Stomach smooth muscle (tissue), 2 donors: Measurements from ENCODE around the gene ATF7.
"Not testable (repeated sequence)": the region's sequence is repeated elsewhere in the genome, so short reads cannot be mapped to it uniquely, and the experiment has no call there.

Source experiments
- H3K27ac ChIP-seq: one replicate; pipeline ENCODE4 v1.7.0; 2013; ENCODE audit warnings: mild to moderate bottlenecking, low read length, inconsistent platforms
- H3K27me3 ChIP-seq, 2 donors: one replicate each; pipeline ENCODE4 v1.7.0; 2013; ENCODE audit warnings: low read length in 2 of 2; ENCODE audit not compliant: insufficient read depth in 2 of 2, control insufficient read depth in 1 of 2
- H3K36me3 ChIP-seq, 2 donors: one replicate each; pipeline ENCODE4 v1.7.0; 2013; ENCODE audit warnings: low read length in 2 of 2; ENCODE audit not compliant: control insufficient read depth in 2 of 2, insufficient read depth in 2 of 2
- H3K4me1 ChIP-seq: one replicate; pipeline ENCODE4 v1.7.0; 2013; ENCODE audit warnings: low read length; ENCODE audit not compliant: control insufficient read depth, insufficient read depth
- H3K4me3 ChIP-seq, 2 donors: one replicate each; pipeline ENCODE4 v1.7.0; 2013; ENCODE audit warnings: low read length in 2 of 2
- H3K9ac ChIP-seq, 2 donors: one replicate each; pipeline ENCODE4 v1.7.0; 2013; ENCODE audit warnings: low read length in 2 of 2, mild to moderate bottlenecking in 1 of 2
- H3K9me3 ChIP-seq, 2 donors: one replicate each; pipeline ENCODE4 v1.7.0; 2013; ENCODE audit warnings: low read length in 2 of 2; ENCODE audit not compliant: control insufficient read depth in 2 of 2
- donor health status: healthy.
- donor health status: Pancreatic carcinoma.

The ATF7 gene

GRCh38 chr12:53483979-53484377, 142.2 kb downstream of the ATF7 start:
- Histone ChIP-seq H3K27me3 (no peaks in the 10 kb centered on the region), H3K36me3 (peaks cover 45 to 68% of the 10 kb centered on the region in 2 donors), H3K9ac (no peak overlapping the region), H3K4me1 (no peaks in the 10 kb centered on the region), H3K9me3 (no peaks in the 10 kb centered on the region), H3K4me3 (no peak overlapping the region), H3K27ac (no peak overlapping the region)

DNA sequence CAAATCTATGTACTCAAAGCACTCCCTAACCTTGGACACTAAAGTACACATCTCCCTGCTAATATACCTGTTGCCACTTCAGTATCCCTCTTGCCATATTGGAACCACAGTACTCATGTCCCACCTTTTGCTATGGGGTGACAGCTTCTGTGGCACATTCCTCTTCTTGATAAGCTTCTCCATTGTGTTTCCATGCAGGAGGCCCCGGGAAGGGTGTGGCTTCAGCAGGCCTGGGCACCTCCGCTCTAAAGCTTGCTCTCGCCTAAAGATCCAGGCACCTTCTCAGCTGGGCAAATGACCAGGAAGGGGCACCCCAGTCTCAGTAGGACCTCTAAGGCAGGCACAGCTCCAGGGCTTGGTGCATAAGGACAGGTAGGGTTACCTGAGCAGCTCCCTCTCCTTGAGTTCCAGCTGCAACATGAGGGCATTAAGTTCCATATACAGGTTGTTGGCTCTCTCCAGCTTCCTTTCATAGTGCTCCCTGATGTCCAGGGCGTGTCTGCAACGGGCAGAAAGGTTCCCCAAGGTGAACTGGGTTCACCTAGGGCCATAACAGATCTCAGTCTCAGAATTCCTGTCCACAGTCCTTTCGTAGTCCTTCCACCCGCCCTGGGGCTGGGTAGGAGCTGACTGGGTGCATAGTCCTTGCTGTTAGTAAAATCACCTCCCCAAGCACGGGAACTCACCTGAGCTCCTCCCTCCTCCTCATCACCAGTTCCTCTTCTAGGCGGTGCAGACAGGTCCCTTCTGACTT, 142.8 kb downstream of the ATF7 start:
- Histone ChIP-seq H3K27ac (no peak overlapping the region), H3K4me1 (no peaks in the 10 kb centered on the region), H3K4me3 (no peak overlapping the region), H3K27me3 (no peaks in the 10 kb centered on the region), H3K9ac (no peak overlapping the region), H3K9me3 (no peaks in the 10 kb centered on the region), H3K36me3 (peaks cover 50 to 70% of the 10 kb centered on the region in 2 donors)

GRCh38 chr12:53482626-53483168, 143.5 kb downstream of the ATF7 start:
- Histone ChIP-seq H3K9me3 (no peaks in the 10 kb centered on the region), H3K36me3 (peaks cover 48 to 68% of the 10 kb centered on the region in 2 donors), H3K27ac (peak overlapping the region; percentile 18), H3K27me3 (no peaks in the 10 kb centered on the region), H3K4me3 (no peak overlapping the region), H3K9ac (no peak overlapping the region), H3K4me1 (no peaks in the 10 kb centered on the region)

- H3K9me3 ChIP-seq, result no peaks in the 10 kb centered on the region
- H3K27me3 ChIP-seq, result no peaks in the 10 kb centered on the region
- H3K4me3 ChIP-seq, result no peak overlapping the region
- H3K27ac ChIP-seq, result no peak overlapping the region
- no peaks in the 10 kb centered on the region for H3K4me1 ChIP-seq
- H3K36me3 ChIP-seq, result peaks cover 46 to 66% of the 10 kb centered on the region in 2 donors
- H3K9ac ChIP-seq, result no peak overlapping the region
These were observed 144.1 kb downstream of the ATF7 start for GRCh38 chr12:53481939-53482586.

DNA sequence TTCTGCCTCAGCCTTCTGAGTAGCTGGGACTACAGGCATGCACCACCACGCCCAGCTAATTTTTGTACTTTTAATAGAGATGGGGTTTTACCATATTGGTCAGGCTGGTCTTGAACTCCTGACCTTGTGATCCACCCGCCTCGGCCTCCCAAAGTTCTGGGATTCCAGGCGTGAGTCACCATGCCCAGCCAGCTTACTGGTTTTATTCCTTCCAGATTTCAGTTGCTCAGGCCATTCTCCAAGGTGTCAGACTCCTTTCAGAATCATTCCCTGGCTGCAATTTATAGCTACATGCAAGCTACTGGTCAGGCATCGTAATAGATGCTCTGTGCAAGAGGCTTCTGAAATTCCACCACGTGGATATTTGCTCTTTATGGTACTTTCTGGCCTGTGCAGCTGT, 144.7 kb downstream of the ATF7 start:
- H3K27ac ChIP-seq, H3K9me3 ChIP-seq, H3K4me1 ChIP-seq, H3K27me3 ChIP-seq, H3K9ac ChIP-seq, H3K4me3 ChIP-seq: not testable (repeated sequence)
- H3K36me3 ChIP-seq, result peaks cover 48 to 66% of the 10 kb centered on the region in 2 donors

DNA sequence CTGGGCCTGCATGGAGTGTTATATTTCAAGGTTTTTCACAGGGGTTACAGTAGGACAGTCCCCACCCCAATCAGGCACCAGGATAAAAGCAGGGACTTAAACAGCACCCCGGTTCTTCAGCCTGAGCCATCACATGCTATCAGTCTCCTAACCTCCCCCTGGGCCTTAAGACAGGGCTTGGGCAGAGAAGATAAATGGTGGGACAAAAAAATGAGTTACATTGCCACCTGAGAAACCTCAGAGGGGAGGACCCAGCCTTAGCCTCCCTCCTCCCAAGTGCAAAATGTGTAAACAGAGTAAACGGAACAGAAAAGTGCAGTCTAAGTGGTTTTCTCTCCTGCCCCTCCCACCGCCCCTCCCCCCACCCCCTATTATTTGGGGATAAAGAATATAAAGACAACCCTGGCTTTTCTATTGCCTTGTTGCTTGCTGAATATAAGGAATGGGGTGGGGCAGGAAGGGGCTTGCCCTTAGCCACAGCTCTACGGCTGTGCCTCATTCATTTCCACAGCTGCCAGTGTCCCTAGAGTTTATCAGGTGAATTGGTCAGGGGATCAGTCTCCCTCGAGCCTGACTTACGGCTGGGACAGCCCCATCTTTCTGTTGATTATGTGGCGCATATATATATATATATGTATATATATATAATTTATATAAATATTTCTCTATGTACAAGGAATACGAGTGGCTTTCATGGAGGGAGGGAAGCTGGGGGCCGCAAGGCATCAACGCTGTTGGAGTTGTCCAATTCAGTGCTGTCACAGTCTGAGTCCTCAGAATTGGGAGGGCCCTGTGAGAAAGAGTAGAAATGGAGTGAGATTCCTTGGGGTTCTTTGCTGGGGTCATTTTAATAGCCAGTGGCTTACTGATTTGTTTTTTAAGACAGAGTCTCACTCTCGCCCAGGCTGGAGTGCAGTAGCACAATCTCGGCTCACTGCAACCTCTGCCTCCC, 145.4 kb downstream of the ATF7 start:
- no peak overlapping the region for H3K4me3 ChIP-seq
- no peaks in the 10 kb centered on the region for H3K9me3 ChIP-seq
- no peak overlapping the region for H3K9ac ChIP-seq
- H3K36me3 ChIP-seq, result peaks cover 51 to 67% of the 10 kb centered on the region in 2 donors
- no peaks in the 10 kb centered on the region for H3K4me1 ChIP-seq
- no peaks in the 10 kb centered on the region for H3K27me3 ChIP-seq
- H3K27ac ChIP-seq, result no peak overlapping the region

GRCh38 chr12:53479331-53479730, 146.9 kb downstream of the ATF7 start:
- no peaks in the 10 kb centered on the region for H3K27me3 ChIP-seq
- peaks cover 61 to 69% of the 10 kb centered on the region in 2 donors for H3K36me3 ChIP-seq
- no peak overlapping the region for H3K4me3 ChIP-seq
- H3K9ac ChIP-seq, result no peak overlapping the region
- H3K9me3 ChIP-seq, result no peaks in the 10 kb centered on the region
- H3K27ac ChIP-seq, result no peak overlapping the region
- peaks cover 9% of the 10 kb centered on the region for H3K4me1 ChIP-seq

GRCh38 chr12:53478865-53479264, 147.3 kb downstream of the ATF7 start:
- no peaks in the 10 kb centered on the region for H3K27me3 ChIP-seq
- no peak overlapping the region for H3K9ac ChIP-seq
- no peaks in the 10 kb centered on the region for H3K9me3 ChIP-seq
- H3K36me3 ChIP-seq, result peaks cover 63 to 65% of the 10 kb centered on the region in 2 donors
- no peak overlapping the region for H3K4me3 ChIP-seq
- peaks cover 9% of the 10 kb centered on the region for H3K4me1 ChIP-seq
- no peak overlapping the region for H3K27ac ChIP-seq

- H3K36me3 ChIP-seq, result peaks cover 57 to 67% of the 10 kb centered on the region in 2 donors
- no peak overlapping the region for H3K9ac ChIP-seq
- H3K9me3 ChIP-seq, result no peaks in the 10 kb centered on the region
- peaks cover 11% of the 10 kb centered on the region for H3K4me1 ChIP-seq
- no peak overlapping the region for H3K4me3 ChIP-seq
- H3K27me3 ChIP-seq, result no peaks in the 10 kb centered on the region
- no peak overlapping the region for H3K27ac ChIP-seq
These were observed 149.4 kb downstream of the ATF7 start for GRCh38 chr12:53476769-53477209.

DNA sequence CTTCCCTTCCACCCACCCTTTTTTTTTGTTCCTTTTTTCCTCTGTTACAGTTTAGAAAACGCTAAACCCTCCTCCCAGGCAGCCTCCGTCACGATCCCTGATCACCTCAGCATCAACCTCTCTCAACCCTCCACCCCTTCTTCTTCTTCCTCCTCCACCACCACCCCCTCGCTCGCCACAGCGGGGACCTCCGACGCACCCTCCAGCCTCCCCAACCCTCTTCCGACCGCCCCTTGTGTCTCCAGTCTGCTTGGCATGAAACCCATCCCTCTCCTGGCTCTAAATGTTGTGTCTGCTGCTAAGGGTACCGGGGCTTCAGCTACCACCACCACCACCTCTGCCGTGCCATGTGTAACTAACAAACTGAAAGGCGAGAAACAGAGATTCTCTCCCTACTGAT, 151.4 kb downstream of the ATF7 start:
- no peak overlapping the region for H3K9ac ChIP-seq
- peaks cover 55 to 65% of the 10 kb centered on the region in 2 donors for H3K36me3 ChIP-seq
- no peak overlapping the region for H3K27ac ChIP-seq
- H3K4me1 ChIP-seq, result peaks cover 14% of the 10 kb centered on the region
- no peaks in the 10 kb centered on the region for H3K27me3 ChIP-seq
- no peak overlapping the region for H3K4me3 ChIP-seq
- H3K9me3 ChIP-seq, result no peaks in the 10 kb centered on the region
